Suppressor macrophage (primary cell): ENCODE measurements around the gene BCORL1.

Source experiments
- DNase-seq, 4 experiments: peaks; one replicate each; pipeline ENCODE4 v3.0.0-alpha.2; 2020 to 2022

The BCORL1 gene

GRCh38 chrX:129968968-129969367 is 13.5 kb upstream of the BCORL1 start:
- DNase-seq = no peak

- no peak for DNase-seq
Observed at GRCh38 chrX:129976441-129976840, 6.0 kb upstream of the BCORL1 start.

DNA sequence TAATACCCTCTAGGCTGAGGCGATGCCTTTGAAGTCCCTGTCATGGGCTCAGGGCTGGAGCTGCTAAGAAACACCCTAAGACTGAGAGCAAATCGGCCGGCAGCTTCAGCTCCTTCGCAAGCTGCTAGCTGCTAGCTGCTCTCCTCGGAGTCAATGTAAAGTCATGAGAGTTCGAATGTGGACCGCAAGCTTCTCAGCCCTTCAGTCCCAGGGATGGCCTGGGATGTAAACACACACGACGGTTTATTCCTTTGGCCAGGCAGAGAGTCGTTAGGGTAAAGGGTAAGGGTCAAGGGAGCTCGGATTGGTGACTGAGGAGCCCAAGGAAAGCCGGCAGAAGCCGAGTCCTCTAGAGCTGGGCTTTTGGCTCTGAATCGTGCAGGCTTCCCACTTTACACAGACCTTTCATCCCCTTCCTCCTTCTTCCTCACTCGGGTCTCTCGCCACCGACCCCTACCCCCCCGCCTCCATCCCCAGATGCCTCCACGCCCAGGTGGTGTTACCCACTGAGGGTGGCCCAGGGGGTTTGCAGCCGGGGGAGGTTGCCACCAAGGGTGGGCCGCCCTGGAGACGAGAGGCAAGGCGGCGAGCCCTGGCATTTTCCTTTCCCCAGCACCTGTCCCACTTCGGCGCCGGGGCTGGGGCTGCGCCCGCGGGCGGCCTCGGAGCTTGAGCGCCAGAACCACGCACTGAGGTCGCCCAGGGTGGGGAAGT is 3.1 kb upstream of the BCORL1 start:
- no peak for DNase-seq

- peak in 3 of 4 experiments; percentile 17 to 59 (median 43) for DNase-seq
Observed at GRCh38 chrX:129980001-129980401, 2.4 kb upstream of the BCORL1 start.

DNA sequence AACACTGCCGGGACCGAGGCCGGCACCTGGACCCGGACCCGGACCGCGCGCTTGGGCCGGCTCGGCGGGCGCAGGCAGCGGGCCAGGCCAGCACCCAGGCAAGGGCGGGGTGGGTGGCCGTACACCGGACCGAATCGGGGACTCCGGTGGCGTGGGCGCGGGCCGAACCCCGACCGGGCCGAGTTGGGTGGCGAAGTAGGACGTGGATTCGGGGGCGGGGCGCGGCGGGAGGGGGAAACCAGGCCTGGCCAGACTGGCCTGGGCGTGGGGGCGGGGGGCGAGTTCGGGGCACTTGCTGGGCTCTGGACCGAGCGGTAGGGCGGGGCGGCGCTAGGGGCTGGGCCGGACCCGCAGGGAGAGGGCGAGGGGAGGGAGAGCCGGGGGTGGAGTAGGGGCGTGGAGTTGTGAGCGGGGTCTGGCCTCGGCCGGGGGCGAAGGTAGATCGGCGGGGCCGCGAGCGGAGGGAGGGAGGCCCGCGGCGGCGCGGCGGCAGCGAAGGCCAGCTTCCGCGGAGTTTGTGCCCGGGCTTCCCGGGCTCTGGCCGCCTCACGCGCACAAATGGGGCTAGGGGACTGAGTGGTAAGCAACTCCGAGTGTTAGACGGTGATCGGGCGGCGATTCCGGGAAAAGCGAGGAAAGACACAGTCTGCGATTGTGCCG is 1.8 kb upstream of the BCORL1 start:
- peak in 2 of 4 experiments; percentile 26 to 46 for DNase-seq

- no peak for DNase-seq
Observed at GRCh38 chrX:129981200-129981553, 1.3 kb upstream of the BCORL1 start.

GRCh38 chrX:129981752-129982299 is 609 bp upstream of the BCORL1 start:
- DNase-seq = no peak

DNA sequence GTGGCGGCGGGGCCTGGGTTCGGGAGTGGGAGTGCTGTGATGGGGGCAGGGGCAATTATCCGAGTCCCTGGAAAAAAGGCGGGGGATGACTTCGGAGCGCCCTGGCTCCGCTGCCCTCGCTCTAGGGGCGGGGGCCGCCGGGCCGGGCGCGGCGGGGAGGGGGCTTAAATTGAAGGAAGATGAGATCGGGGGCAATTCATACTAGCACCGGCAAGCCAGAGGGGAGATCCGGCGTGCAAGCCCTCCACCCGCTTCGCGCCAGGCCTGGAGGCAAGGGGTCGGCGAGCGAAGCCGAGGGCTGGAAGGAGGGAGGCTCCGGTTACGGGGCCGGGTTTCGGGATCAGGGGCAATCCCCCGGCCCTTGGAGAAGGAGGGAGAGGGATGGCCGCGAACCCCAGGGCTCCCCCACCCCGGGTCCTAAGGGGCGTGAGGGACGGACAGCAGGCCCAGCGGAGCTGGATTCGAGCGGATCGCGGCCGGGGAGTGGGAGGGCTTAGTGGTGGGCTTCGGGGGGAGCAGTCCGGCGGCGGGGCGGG is 1.2 kb downstream of the BCORL1 start:
- peak in 1 of 4 experiments; percentile 13 for DNase-seq

DNA sequence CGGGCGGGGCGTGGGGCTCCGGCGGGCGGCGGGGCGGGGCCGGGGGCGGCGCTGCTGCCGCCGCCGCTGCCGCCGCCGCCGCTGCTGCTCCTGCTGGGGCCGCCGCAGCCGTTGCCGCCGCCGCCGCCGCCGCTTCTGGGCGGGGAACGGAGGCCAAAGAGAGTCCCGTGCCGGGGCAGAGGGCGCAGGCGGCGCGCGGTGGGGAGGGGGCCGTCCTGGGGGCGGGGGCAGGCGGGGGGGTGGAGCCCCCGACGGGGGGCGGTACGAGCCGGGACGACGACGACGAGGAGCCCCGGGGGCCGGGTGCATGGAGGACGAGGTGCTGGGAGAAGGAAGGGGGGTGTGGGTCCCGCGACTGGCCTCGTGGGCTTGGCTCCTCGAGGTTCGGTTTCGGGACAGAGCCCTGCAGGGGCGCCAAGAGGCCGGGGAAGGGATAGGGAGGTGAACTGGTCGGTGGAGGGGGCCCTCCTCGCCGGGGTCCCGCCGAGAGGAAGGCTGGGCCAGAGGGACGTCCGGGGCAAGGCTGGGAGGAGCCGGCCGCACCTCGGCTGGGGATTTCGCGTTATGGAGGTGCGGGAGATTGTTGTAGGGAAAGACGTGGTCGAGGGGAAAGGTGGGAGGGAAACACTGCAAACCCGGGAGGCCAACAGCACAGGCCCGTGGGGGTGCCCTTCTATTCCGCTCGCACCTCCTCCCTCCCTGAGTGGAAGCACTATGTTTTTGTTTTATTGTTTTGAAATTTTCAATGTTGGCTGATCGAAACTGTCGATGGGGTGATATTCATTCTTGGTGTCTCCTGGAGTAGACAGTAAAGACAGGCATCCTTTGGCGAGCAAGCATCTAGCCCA is 1.9 kb downstream of the BCORL1 start:
- peak in 3 of 4 experiments; percentile 11 to 61 (median 43) for DNase-seq

- no peak for DNase-seq
Observed at GRCh38 chrX:129987871-129988270, 5.4 kb downstream of the BCORL1 start.

- no peak for DNase-seq
Observed at GRCh38 chrX:129992181-129992580, 9.7 kb downstream of the BCORL1 start.

GRCh38 chrX:129996120-129996519 is 13.7 kb downstream of the BCORL1 start:
- peak in 1 of 4 experiments; percentile 12 for DNase-seq

DNA sequence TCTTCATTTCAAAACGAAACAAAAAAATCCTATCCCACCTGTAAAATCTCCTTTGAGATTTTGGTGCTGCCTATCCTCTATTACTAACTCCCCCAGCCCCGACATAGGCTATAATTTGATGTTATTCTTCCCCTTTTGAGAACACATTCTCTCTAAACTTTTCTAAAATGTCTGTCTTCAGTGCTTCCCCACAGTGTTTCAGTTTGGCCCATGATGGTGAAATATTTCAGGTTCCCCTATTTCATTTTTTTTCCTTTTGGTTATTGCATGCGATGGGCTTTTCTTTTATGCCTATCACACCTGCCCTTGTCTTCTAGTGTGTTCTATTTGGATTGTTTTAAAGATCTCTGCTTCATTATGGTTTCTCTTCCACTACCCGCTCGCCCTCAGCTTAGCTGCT is 14.7 kb downstream of the BCORL1 start:
- DNase-seq = peak; percentile 10 to 54 (median 35)

DNA sequence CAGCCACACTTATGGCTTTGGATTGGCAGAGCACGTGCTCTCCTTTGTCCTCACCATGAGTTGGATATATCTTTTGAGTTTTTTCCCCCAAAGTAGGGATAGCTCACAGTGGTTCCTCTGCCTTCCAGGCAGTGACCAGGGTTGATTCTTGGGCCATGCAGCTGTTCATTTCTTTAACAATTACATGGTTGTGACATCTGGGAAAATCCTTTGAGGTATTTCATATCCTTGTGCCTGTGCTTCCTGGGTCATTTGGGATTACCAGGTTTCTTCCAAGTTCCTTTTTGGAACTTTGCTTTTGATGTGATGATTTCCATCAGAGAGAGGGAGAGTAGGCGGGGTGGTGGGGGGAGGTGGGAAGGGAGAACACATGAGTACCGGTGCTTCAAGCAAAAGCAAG is 15.6 kb downstream of the BCORL1 start:
- DNase-seq = no peak

DNA sequence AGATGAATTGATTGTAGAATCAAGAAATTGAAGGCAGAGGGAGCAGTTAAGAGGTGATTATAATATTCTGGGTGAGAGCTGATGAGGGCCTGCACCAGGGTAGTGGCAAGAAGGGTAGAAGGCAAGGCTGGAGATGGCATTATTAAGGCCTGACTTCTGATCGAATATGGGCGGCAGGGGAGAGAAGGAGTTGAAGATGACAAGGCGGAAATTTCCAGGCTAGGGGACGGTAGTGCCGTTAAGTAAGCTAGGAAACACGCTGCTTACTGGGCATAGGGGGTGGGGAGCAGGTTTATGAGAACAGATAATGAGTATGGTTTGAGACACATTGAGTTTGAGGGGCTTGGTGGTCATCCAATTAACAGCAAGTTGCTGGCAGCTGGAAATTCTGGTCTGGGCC is 19.5 kb downstream of the BCORL1 start:
- DNase-seq = no peak

DNA sequence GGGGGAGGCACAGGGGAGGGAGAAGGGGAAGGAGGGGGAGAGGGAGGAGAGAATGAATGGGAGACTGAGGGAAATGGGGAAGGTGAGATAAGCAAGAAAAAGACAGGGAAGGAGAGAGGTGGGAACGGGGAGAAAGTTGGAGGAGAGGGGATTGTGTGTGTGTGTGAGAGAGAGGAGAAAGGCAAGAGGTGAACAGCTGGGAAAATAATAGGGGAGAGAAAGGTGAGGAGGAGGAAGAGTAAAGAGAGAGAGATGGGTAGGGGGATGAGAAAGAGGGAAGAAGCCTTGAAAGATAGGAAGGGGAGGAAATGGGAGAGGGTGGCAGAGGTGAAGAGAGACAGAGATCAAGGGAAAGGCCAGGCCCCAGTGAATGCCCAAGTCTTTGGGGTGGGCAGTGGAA is 20.1 kb downstream of the BCORL1 start:
- no peak for DNase-seq

- DNase-seq = no peak
Observed at GRCh38 chrX:130005089-130005807, 22.8 kb downstream of the BCORL1 start.

GRCh38 chrX:130009658-130010223 is 27.3 kb downstream of the BCORL1 start:
- no peak for DNase-seq

- no peak for DNase-seq
Observed at GRCh38 chrX:130012683-130013082, 30.2 kb downstream of the BCORL1 start.

GRCh38 chrX:130013661-130014060 is 31.2 kb downstream of the BCORL1 start:
- DNase-seq = no peak

DNA sequence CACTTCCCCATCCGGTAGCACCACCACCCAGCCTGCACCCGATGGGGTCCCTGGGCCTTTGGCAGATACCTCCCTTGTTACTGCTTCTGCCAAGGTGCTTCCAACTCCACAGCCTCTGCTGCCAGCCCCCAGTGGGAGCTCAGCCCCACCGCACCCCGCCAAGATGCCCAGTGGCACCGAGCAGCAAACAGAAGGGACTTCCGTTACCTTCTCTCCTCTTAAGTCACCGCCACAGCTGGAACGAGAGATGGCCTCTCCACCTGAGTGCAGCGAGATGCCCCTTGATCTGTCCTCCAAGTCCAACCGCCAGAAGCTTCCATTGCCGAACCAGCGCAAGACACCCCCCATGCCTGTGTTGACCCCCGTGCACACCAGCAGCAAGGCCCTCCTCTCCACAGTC is 31.9 kb downstream of the BCORL1 start:
- no peak for DNase-seq

- no peak for DNase-seq
Observed at GRCh38 chrX:130014770-130015169, 32.3 kb downstream of the BCORL1 start.
